ENCODE data around the gene NANS. TPM values are rescaled to one million over a fixed set of nuclear protein-coding genes. Genes with fewer than 3 reads are reported as not detected.
"Not testable (repeated sequence)": the region's sequence is repeated elsewhere in the genome, so short reads cannot be mapped to it uniquely, and the experiment has no call there.

The NANS gene
- total RNA-seq, 1 experiment from 2014 or later, result 77.9 TPM

- H3K9ac ChIP-seq (ENCODE audit: low read length), result no peak overlapping the region
- H3K9me2 ChIP-seq (replicated peaks; ENCODE audit: insufficient read depth, low read length), result no peaks in the 10 kb centered on the region
- H3K9me3 ChIP-seq (ENCODE audit: low read length), result no peaks in the 10 kb centered on the region
- no peak overlapping the region for H3K27ac ChIP-seq (ENCODE audit: low read length)
- no peak overlapping the region for H3K4me2 ChIP-seq (ENCODE audit: low read depth, low read length, poor library complexity, severe bottlenecking)
- no peaks in the 10 kb centered on the region for H3K79me2 ChIP-seq (ENCODE audit: low read length)
- H3K4me3 ChIP-seq (ENCODE audit: low read length), result no peak overlapping the region
- no peaks in the 10 kb centered on the region for H3K27me3 ChIP-seq (ENCODE audit: low read length)
- peaks cover 22% of the 10 kb centered on the region for H3K4me1 ChIP-seq (ENCODE audit: low read length)
- no peak for DNase-seq
- H4K20me1 ChIP-seq (ENCODE audit: insufficient read depth, low read depth, low read length), result no peaks in the 10 kb centered on the region
- no peaks in the 10 kb centered on the region for H3K36me3 ChIP-seq (ENCODE audit: insufficient read depth, low read length)
- H2AFZ ChIP-seq (ENCODE audit: low read length), result no peak overlapping the region
Observed at GRCh38 chr9:98124637-98125426, 68.3 kb downstream of the NANS start.

GRCh38 chr9:98127226-98127625, 70.7 kb downstream of the NANS start:
- no peaks in the 10 kb centered on the region for H4K20me1 ChIP-seq (ENCODE audit: insufficient read depth, low read depth, low read length)
- no peak for DNase-seq
- no peaks in the 10 kb centered on the region for H3K36me3 ChIP-seq (ENCODE audit: insufficient read depth, low read length)
- no peak overlapping the region for H3K4me2 ChIP-seq (ENCODE audit: low read depth, low read length, poor library complexity, severe bottlenecking)
- H2AFZ ChIP-seq (ENCODE audit: low read length), result no peak overlapping the region
- no peak overlapping the region for H3K4me3 ChIP-seq (ENCODE audit: low read length)
- no peak overlapping the region for H3K27ac ChIP-seq (ENCODE audit: low read length)
- H3K9me2 ChIP-seq (replicated peaks; ENCODE audit: insufficient read depth, low read length), result no peaks in the 10 kb centered on the region
- H3K27me3 ChIP-seq (ENCODE audit: low read length), result no peaks in the 10 kb centered on the region
- H3K9ac ChIP-seq (ENCODE audit: low read length), result no peak overlapping the region
- no peaks in the 10 kb centered on the region for H3K79me2 ChIP-seq (ENCODE audit: low read length)
- no peaks in the 10 kb centered on the region for H3K9me3 ChIP-seq (ENCODE audit: low read length)
- peaks cover 13% of the 10 kb centered on the region for H3K4me1 ChIP-seq (ENCODE audit: low read length)

GRCh38 chr9:98128316-98128715, 71.8 kb downstream of the NANS start:
- Histone ChIP-seq H3K4me2 (ENCODE audit: low read depth, low read length, poor library complexity, severe bottlenecking) (no peak overlapping the region), H2AFZ (ENCODE audit: low read length) (no peak overlapping the region), H3K9me2 (replicated peaks; ENCODE audit: insufficient read depth, low read length) (no peaks in the 10 kb centered on the region), H3K4me1 (ENCODE audit: low read length) (peaks cover 14% of the 10 kb centered on the region), H3K36me3 (ENCODE audit: insufficient read depth, low read length) (no peaks in the 10 kb centered on the region), H3K27me3 (ENCODE audit: low read length) (no peaks in the 10 kb centered on the region), H3K27ac (ENCODE audit: low read length) (no peak overlapping the region), H3K9me3 (ENCODE audit: low read length) (no peaks in the 10 kb centered on the region), H4K20me1 (ENCODE audit: insufficient read depth, low read depth, low read length) (no peaks in the 10 kb centered on the region), H3K9ac (ENCODE audit: low read length) (no peak overlapping the region), H3K79me2 (ENCODE audit: low read length) (no peaks in the 10 kb centered on the region), H3K4me3 (ENCODE audit: low read length) (no peak overlapping the region)
- DNase-seq, result no peak

GRCh38 chr9:98129451-98129881, 72.9 kb downstream of the NANS start:
- Histone ChIP-seq H3K9ac (ENCODE audit: low read length) (no peak overlapping the region), H4K20me1 (ENCODE audit: insufficient read depth, low read depth, low read length) (no peaks in the 10 kb centered on the region), H3K27ac (ENCODE audit: low read length) (no peak overlapping the region), H3K4me2 (ENCODE audit: low read depth, low read length, poor library complexity, severe bottlenecking) (no peak overlapping the region), H3K79me2 (ENCODE audit: low read length) (no peaks in the 10 kb centered on the region), H2AFZ (ENCODE audit: low read length) (no peak overlapping the region), H3K9me3 (ENCODE audit: low read length) (no peaks in the 10 kb centered on the region), H3K27me3 (ENCODE audit: low read length) (no peaks in the 10 kb centered on the region), H3K4me1 (ENCODE audit: low read length) (peaks cover 17% of the 10 kb centered on the region), H3K36me3 (ENCODE audit: insufficient read depth, low read length) (no peaks in the 10 kb centered on the region), H3K9me2 (replicated peaks; ENCODE audit: insufficient read depth, low read length) (no peaks in the 10 kb centered on the region), H3K4me3 (ENCODE audit: low read length) (no peak overlapping the region)
- peak; percentile 86 for DNase-seq

- not testable (repeated sequence) for H3K9ac ChIP-seq (ENCODE audit: low read length); H3K27ac ChIP-seq (ENCODE audit: low read length); H3K9me2 ChIP-seq (replicated peaks; ENCODE audit: insufficient read depth, low read length); H3K79me2 ChIP-seq (ENCODE audit: low read length); H2AFZ ChIP-seq (ENCODE audit: low read length); DNase-seq; H3K36me3 ChIP-seq (ENCODE audit: insufficient read depth, low read length); H4K20me1 ChIP-seq (ENCODE audit: insufficient read depth, low read depth, low read length); H3K27me3 ChIP-seq (ENCODE audit: low read length); H3K4me3 ChIP-seq (ENCODE audit: low read length); H3K4me2 ChIP-seq (ENCODE audit: low read depth, low read length, poor library complexity, severe bottlenecking); H3K9me3 ChIP-seq (ENCODE audit: low read length)
- H3K4me1 ChIP-seq (ENCODE audit: low read length), result peaks cover 17% of the 10 kb centered on the region
Observed at GRCh38 chr9:98130060-98130459, 73.5 kb downstream of the NANS start.

GRCh38 chr9:98130576-98131228, 74.2 kb downstream of the NANS start:
- H3K27me3 ChIP-seq (ENCODE audit: low read length), result no peaks in the 10 kb centered on the region
- no peaks in the 10 kb centered on the region for H4K20me1 ChIP-seq (ENCODE audit: insufficient read depth, low read depth, low read length)
- peaks cover 17% of the 10 kb centered on the region for H3K4me1 ChIP-seq (ENCODE audit: low read length)
- no peaks in the 10 kb centered on the region for H3K36me3 ChIP-seq (ENCODE audit: insufficient read depth, low read length)
- no peak overlapping the region for H2AFZ ChIP-seq (ENCODE audit: low read length)
- no peak overlapping the region for H3K4me3 ChIP-seq (ENCODE audit: low read length)
- no peaks in the 10 kb centered on the region for H3K79me2 ChIP-seq (ENCODE audit: low read length)
- no peak overlapping the region for H3K4me2 ChIP-seq (ENCODE audit: low read depth, low read length, poor library complexity, severe bottlenecking)
- DNase-seq, result no peak
- H3K9me3 ChIP-seq (ENCODE audit: low read length), result no peaks in the 10 kb centered on the region
- H3K9ac ChIP-seq (ENCODE audit: low read length), result no peak overlapping the region
- H3K9me2 ChIP-seq (replicated peaks; ENCODE audit: insufficient read depth, low read length), result no peaks in the 10 kb centered on the region
- H3K27ac ChIP-seq (ENCODE audit: low read length), result no peak overlapping the region

GRCh38 chr9:98132158-98132557, 75.6 kb downstream of the NANS start:
- no peaks in the 10 kb centered on the region for H3K79me2 ChIP-seq (ENCODE audit: low read length)
- H3K27ac ChIP-seq (ENCODE audit: low read length), result no peak overlapping the region
- no peaks in the 10 kb centered on the region for H3K9me3 ChIP-seq (ENCODE audit: low read length)
- no peak overlapping the region for H3K9ac ChIP-seq (ENCODE audit: low read length)
- no peaks in the 10 kb centered on the region for H3K27me3 ChIP-seq (ENCODE audit: low read length)
- H2AFZ ChIP-seq (ENCODE audit: low read length), result no peak overlapping the region
- H3K4me2 ChIP-seq (ENCODE audit: low read depth, low read length, poor library complexity, severe bottlenecking), result no peak overlapping the region
- H4K20me1 ChIP-seq (ENCODE audit: insufficient read depth, low read depth, low read length), result no peaks in the 10 kb centered on the region
- no peaks in the 10 kb centered on the region for H3K9me2 ChIP-seq (replicated peaks; ENCODE audit: insufficient read depth, low read length)
- H3K36me3 ChIP-seq (ENCODE audit: insufficient read depth, low read length), result no peaks in the 10 kb centered on the region
- no peak for DNase-seq
- peaks cover 17% of the 10 kb centered on the region for H3K4me1 ChIP-seq (ENCODE audit: low read length)
- no peak overlapping the region for H3K4me3 ChIP-seq (ENCODE audit: low read length)

All from Karpas-422 (cell line).